A549 (cell line): ENCODE data around the gene ACAD11.

Experiments used
- MYC ChIP-seq: IDR thresholded peaks from 2 replicates; pipeline ENCODE4 v1.6.1; 2012; ENCODE audit warnings: mild to moderate bottlenecking, inconsistent platforms, low read length, improper control_type of control experiment, borderline replicate concordance
- RNF2 ChIP-seq: fragments of 200-600 bp; sonication (generic); IDR thresholded peaks from 2 replicates; pipeline ENCODE4 v1.6.1; 2016; ENCODE audit warnings: low read depth, mild to moderate bottlenecking, antibody characterized with exemption, moderate library complexity, borderline replicate concordance
- TF ChIP-seq, protein P1 (sequence below): fragments of 450-650 bp; IDR thresholded peaks from 2 replicates; pipeline ENCODE4 v1.6.1; 2014; ENCODE audit warnings: antibody characterized with exemption
- TF ChIP-seq, protein P2 (sequence below): fragments of >200 bp; sonication (Bioruptor Twin); formaldehyde crosslinking; IDR thresholded peaks from 3 replicates; pipeline ENCODE4 v1.5.1; 2016

DNA sequence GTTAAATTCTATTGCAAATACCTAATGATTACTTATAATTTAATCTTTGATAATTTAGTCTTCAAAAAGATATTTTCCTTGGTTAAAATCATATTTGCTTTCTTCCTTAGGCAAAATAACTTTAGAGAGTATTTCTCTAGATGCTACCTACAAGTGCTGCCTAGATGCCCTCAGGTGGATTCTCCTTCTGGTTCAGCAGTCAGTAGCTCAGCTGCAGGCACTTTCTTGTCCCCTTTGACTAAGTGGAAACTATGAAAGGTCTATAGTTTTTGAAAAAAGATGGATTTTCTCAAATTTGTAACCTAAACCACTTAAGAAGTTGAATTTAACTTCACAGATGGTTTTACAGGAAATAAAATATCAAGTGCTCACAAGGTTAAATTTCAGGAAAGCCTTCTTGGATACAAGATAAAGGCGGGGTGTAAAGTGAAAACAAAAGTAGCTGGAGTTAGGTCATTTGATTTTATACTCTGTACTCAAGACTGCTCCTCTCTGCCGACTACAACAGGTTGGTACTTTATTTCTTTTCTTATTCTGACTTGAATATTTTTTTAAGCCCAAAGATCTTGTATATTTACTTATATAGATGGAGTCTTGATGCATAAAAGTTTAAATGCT, 62.7 kb downstream of the ACAD11 start, which contains the start of gene ACKR4:
- TF ChIP-seq RNF2, result no peak
- TF ChIP-seq MYC, result no peak
- TF ChIP-seq, protein P1, sequence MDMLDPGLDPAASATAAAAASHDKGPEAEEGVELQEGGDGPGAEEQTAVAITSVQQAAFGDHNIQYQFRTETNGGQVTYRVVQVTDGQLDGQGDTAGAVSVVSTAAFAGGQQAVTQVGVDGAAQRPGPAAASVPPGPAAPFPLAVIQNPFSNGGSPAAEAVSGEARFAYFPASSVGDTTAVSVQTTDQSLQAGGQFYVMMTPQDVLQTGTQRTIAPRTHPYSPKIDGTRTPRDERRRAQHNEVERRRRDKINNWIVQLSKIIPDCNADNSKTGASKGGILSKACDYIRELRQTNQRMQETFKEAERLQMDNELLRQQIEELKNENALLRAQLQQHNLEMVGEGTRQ, result no peak
- TF ChIP-seq, protein P2, sequence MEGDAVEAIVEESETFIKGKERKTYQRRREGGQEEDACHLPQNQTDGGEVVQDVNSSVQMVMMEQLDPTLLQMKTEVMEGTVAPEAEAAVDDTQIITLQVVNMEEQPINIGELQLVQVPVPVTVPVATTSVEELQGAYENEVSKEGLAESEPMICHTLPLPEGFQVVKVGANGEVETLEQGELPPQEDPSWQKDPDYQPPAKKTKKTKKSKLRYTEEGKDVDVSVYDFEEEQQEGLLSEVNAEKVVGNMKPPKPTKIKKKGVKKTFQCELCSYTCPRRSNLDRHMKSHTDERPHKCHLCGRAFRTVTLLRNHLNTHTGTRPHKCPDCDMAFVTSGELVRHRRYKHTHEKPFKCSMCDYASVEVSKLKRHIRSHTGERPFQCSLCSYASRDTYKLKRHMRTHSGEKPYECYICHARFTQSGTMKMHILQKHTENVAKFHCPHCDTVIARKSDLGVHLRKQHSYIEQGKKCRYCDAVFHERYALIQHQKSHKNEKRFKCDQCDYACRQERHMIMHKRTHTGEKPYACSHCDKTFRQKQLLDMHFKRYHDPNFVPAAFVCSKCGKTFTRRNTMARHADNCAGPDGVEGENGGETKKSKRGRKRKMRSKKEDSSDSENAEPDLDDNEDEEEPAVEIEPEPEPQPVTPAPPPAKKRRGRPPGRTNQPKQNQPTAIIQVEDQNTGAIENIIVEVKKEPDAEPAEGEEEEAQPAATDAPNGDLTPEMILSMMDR, result no peak
